ENCODE measurements around the gene FAIM.

FAIM gene

DNA sequence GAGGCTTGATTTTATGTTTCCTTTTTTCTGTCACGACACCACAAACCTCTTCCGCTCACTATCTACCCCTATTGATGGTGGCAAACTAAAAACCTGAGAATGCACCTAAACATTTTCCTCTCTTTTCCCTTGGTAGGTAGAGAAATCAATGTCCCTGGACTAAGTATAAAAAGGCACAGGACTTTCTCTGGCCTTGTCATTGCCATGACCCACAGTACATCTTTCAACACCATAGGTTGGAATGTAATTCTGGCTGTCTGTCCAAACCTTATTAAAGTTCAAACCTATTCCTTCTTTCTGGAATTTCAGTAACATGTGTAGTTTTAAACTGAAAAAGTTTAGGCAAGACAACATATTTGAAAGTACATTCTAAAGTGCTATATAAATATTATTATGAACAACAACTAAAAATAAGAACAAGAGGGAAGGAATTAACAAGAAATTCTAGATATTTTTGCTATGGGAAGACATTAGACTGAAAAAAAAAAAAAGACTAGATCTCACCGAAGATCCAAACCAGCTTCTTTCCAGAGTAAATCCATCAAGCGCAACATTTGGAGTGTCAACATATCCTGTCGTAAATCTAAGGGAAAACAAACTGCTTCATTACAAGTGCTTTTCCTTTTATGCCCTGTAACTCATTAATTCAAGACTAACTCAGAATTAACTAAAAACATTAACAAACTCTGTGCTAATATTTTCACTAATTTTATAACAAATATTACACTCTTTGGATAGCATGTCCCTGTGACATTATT lies 73.1 kb downstream of the FAIM start:
- FAIRE-seq, result no peak

DNA sequence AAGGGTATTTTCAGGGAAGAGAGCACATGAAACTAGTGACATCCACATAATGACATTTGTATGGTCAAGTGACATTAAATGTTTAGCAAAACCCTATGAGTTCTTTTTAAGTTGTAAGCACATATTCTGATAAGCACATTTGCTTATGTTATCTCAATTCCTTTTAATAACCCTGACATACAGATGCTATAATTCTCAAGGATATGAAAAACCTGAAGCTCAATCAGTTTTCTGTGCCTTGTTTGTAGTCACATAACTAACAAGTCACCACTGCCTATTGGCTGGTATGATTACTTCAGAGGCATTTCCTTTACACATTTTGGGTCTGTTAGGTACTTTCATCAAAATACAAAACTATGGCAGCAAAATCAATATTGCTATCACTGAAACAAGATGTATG lies 74.1 kb downstream of the FAIM start:
- FAIRE-seq, result no peak
